Measurements from ENCODE around the gene DUSP11.

The DUSP11 gene

GRCh38 chr2:73714091-73714490 is 65.8 kb downstream of the DUSP11 start:
- Mint-ChIP-seq H3K36me3 (peaks cover 6% of the 10 kb centered on the region), H3K27me3 (peaks cover 6% of the 10 kb centered on the region), H3K27ac (no peak overlapping the region), H3K4me3 (no peak overlapping the region), H3K9me3 (peaks cover 6% of the 10 kb centered on the region), H3K4me1 (no peaks in the 10 kb centered on the region)
